HG03558 (cell line): ENCODE measurements around the gene TDRD9.
A peak's percentile ranks its signal among the peaks of the same experiment; 100 is the strongest.
"Not testable (repeated sequence)": the region's sequence is repeated elsewhere in the genome, so short reads cannot be mapped to it uniquely, and the experiment has no call there.

ENCODE experiments used
- ATAC-seq: cut with Tn5 transposase; IDR thresholded peaks from one replicate; pipeline ENCODE4 v1.9.1; 2021; ENCODE audit warnings: moderate number of reproducible peaks; ENCODE audit not compliant: unreplicated experiment; ENCODE audit errors: extremely low read depth

The TDRD9 gene

GRCh38 chr14:103920981-103921854, 7.0 kb upstream of the TDRD9 start:
- peak; percentile 85 for ATAC-seq

GRCh38 chr14:103921855-103922200, 6.4 kb upstream of the TDRD9 start:
- not testable (repeated sequence) for ATAC-seq

GRCh38 chr14:103923863-103924262, 4.4 kb upstream of the TDRD9 start:
- no peak for ATAC-seq

- no peak for ATAC-seq
These were observed 2.9 kb upstream of the TDRD9 start for GRCh38 chr14:103925316-103925715.

- ATAC-seq, result no peak
These were observed 690 bp upstream of the TDRD9 start for GRCh38 chr14:103927566-103927965.

- ATAC-seq, result no peak
These were observed 1.9 kb downstream of the TDRD9 start for GRCh38 chr14:103930051-103930604.

GRCh38 chr14:103931422-103931821, 3.2 kb downstream of the TDRD9 start:
- no peak for ATAC-seq

- no peak for ATAC-seq
These were observed 4.7 kb downstream of the TDRD9 start for GRCh38 chr14:103932791-103933490.

- ATAC-seq, result no peak
These were observed 6.8 kb downstream of the TDRD9 start for GRCh38 chr14:103935102-103935501.

GRCh38 chr14:103941462-103941861, 13.2 kb downstream of the TDRD9 start:
- no peak for ATAC-seq

GRCh38 chr14:103941973-103942736, 13.9 kb downstream of the TDRD9 start, which contains the start of gene RD3L:
RD3L (minus strand) TSS chr14:103942529; CDS start chr14:103941695, 834 bp downstream.
- no peak for ATAC-seq

GRCh38 chr14:103943673-103944072, 15.4 kb downstream of the TDRD9 start:
- ATAC-seq, result no peak

GRCh38 chr14:103946975-103947374, 18.7 kb downstream of the TDRD9 start:
- ATAC-seq, result no peak

GRCh38 chr14:103948442-103948841, 20.2 kb downstream of the TDRD9 start:
- ATAC-seq, result no peak

GRCh38 chr14:103949131-103949790, 21.0 kb downstream of the TDRD9 start:
- ATAC-seq, result no peak

GRCh38 chr14:103960457-103961055, 32.3 kb downstream of the TDRD9 start:
- ATAC-seq, result no peak

GRCh38 chr14:103961928-103962578, 33.8 kb downstream of the TDRD9 start:
- ATAC-seq, result no peak

- ATAC-seq, result no peak
These were observed 38.4 kb downstream of the TDRD9 start for GRCh38 chr14:103966631-103967030.

- no peak for ATAC-seq
These were observed 41.7 kb downstream of the TDRD9 start for GRCh38 chr14:103969961-103970360.
